ENCODE measurements around the gene THG1L. TPM values are rescaled to one million over a fixed set of nuclear protein-coding genes. Genes with fewer than 3 reads are reported as not detected.

The THG1L gene
- total and polyA plus RNA-seq, 2 donors (not counting 1 experiment from before 2014, with no cell fraction given): 5.1 to 14.6 TPM

DNA sequence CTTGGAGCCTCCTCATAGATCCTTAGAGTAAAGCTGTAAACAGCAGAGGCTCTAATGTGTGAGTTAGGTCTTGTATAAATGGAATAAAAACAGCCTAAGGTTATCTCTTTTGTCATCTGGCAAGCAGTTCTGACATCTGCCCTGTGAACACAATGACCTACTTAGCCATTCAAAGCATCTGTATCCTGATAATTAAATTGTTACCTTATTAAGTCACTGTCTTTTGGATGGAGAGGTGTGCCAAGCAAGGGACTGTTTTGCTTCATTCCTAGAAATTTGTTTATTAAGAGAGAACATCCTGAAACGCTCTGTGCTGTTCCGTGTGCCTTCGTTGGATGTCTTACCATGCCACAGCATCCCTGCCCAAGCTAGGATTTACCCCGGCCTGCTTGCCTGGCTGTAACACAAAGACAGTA lies 13.8 kb downstream of the THG1L start:
- 94% methylated on average over 4 of the region's 4 CpGs for WGBS (ENCODE audit: insufficient coverage)
- peaks cover 8% of the 10 kb centered on the region for H3K79me2 ChIP-seq (ENCODE audit: control insufficient read depth, insufficient read depth, low read length)
- no peak for TF ChIP-seq EZH2 (IDR thresholded peaks at IDR 0.05; ENCODE audit: borderline replicate concordance, insufficient read depth, low read depth, low read length, poor library complexity, severe bottlenecking)
- TF ChIP-seq, protein P1, sequence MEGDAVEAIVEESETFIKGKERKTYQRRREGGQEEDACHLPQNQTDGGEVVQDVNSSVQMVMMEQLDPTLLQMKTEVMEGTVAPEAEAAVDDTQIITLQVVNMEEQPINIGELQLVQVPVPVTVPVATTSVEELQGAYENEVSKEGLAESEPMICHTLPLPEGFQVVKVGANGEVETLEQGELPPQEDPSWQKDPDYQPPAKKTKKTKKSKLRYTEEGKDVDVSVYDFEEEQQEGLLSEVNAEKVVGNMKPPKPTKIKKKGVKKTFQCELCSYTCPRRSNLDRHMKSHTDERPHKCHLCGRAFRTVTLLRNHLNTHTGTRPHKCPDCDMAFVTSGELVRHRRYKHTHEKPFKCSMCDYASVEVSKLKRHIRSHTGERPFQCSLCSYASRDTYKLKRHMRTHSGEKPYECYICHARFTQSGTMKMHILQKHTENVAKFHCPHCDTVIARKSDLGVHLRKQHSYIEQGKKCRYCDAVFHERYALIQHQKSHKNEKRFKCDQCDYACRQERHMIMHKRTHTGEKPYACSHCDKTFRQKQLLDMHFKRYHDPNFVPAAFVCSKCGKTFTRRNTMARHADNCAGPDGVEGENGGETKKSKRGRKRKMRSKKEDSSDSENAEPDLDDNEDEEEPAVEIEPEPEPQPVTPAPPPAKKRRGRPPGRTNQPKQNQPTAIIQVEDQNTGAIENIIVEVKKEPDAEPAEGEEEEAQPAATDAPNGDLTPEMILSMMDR (IDR thresholded peaks at IDR 0.05): no peak
- peak overlapping the region; percentile 89 for H3K4me2 ChIP-seq (replicated peaks; ENCODE audit: low read depth, low read length, poor library complexity, severe bottlenecking)
- Mint-ChIP-seq H3K9me3 (ENCODE audit: insufficient read depth) (no peaks in the 10 kb centered on the region), H3K27me3 (no peaks in the 10 kb centered on the region), H3K4me1 (peaks cover 24% of the 10 kb centered on the region), H3K27ac (no peak overlapping the region), H3K4me3 (peak overlapping the region; percentile 88)
- peaks cover 12 to 13% of the 10 kb centered on the region in 2 donors for H3K4me1 ChIP-seq (ENCODE audit: control insufficient read depth in 2 of 2, insufficient read depth in 2 of 2, low read length in 2 of 2)
- H3K4me3 ChIP-seq (ENCODE audit: control extremely low read depth in 1 of 5, extremely low read depth in 1 of 5, insufficient read depth in 1 of 5, low read depth in 2 of 5, low read length in 4 of 5): no peak overlapping the region
- no peak overlapping the region for H3K27ac ChIP-seq (ENCODE audit: low read length in 2 of 2)
- ATAC-seq (ENCODE audit: low read depth) (no peak), DNase-seq (no peak)
- H3K9ac ChIP-seq (ENCODE audit: low read length): peak overlapping the region; percentile 74
- ChIA-PET CTCF (interaction anchor here (1.2 to 9.0 kb wide), 9 partner anchors 15 to 596 kb away, joined by 3 to 100 read pairs (median 4); partner anchors contain the start of genes C5orf52 and THG1L), POLR2A (interaction anchor here (0.5 to 0.8 kb wide), 2 partner anchors 14 to 24 kb away, joined by 5 to 6 read pairs; no protein-coding TSS in a partner anchor)
- no peaks in the 10 kb centered on the region for H4K20me1 ChIP-seq (ENCODE audit: control insufficient read depth, insufficient read depth, low read length, poor library complexity, severe bottlenecking)
- H3K36me3 ChIP-seq (replicated peaks in 1 of 2; ENCODE audit: control extremely low read depth in 1 of 2, control insufficient read depth in 1 of 2, extremely low read depth in 1 of 2, insufficient read depth in 2 of 2, low read length in 1 of 2): no peaks in the 10 kb centered on the region
- H3K9me3 ChIP-seq (ENCODE audit: control extremely low read depth in 1 of 3, control insufficient read depth in 2 of 3, insufficient read depth in 1 of 3, low read length in 2 of 3): no peaks in the 10 kb centered on the region
- peak overlapping the region; percentile 87 for H2AFZ ChIP-seq (ENCODE audit: insufficient read depth, low read depth, low read length, poor library complexity, severe bottlenecking)
- intact Hi-C loops (cut with micrococcal nuclease): no loop called here
- no peaks in the 10 kb centered on the region for H3K27me3 ChIP-seq (replicated peaks in 1 of 4; ENCODE audit: control extremely low read depth in 1 of 4, control insufficient read depth in 3 of 4, insufficient read depth in 4 of 4, low read length in 3 of 4)

GRCh38 chr5:157747173-157747740 lies 16.0 kb downstream of the THG1L start:
- intact Hi-C loops (cut with micrococcal nuclease): no loop called here
- Mint-ChIP-seq H3K9me3 (ENCODE audit: insufficient read depth) (no peaks in the 10 kb centered on the region), H3K4me3 (no peak overlapping the region), H3K27me3 (no peaks in the 10 kb centered on the region), H3K4me1 (peaks cover 21% of the 10 kb centered on the region), H3K27ac (no peak overlapping the region)
- Histone ChIP-seq H3K27ac (ENCODE audit: low read length in 2 of 2) (no peak overlapping the region), H3K36me3 (replicated peaks in 1 of 2; ENCODE audit: control extremely low read depth in 1 of 2, control insufficient read depth in 1 of 2, extremely low read depth in 1 of 2, insufficient read depth in 2 of 2, low read length in 1 of 2) (peaks cover 0 to 7% of the 10 kb centered on the region in 2 experiments), H3K4me1 (ENCODE audit: control insufficient read depth in 2 of 2, insufficient read depth in 2 of 2, low read length in 2 of 2) (peaks cover 12 to 13% of the 10 kb centered on the region in 2 donors), H2AFZ (ENCODE audit: insufficient read depth, low read depth, low read length, poor library complexity, severe bottlenecking) (no peak overlapping the region), H3K27me3 (replicated peaks in 1 of 4; ENCODE audit: control extremely low read depth in 1 of 4, control insufficient read depth in 3 of 4, insufficient read depth in 4 of 4, low read length in 3 of 4) (no peaks in the 10 kb centered on the region), H3K4me3 (ENCODE audit: control extremely low read depth in 1 of 5, extremely low read depth in 1 of 5, insufficient read depth in 1 of 5, low read depth in 2 of 5, low read length in 4 of 5) (no peak overlapping the region), H4K20me1 (ENCODE audit: control insufficient read depth, insufficient read depth, low read length, poor library complexity, severe bottlenecking) (no peaks in the 10 kb centered on the region), H3K4me2 (replicated peaks; ENCODE audit: low read depth, low read length, poor library complexity, severe bottlenecking) (no peak overlapping the region), H3K9me3 (ENCODE audit: control extremely low read depth in 1 of 3, control insufficient read depth in 2 of 3, insufficient read depth in 1 of 3, low read length in 2 of 3) (no peaks in the 10 kb centered on the region), H3K79me2 (ENCODE audit: control insufficient read depth, insufficient read depth, low read length) (peaks cover 8% of the 10 kb centered on the region), H3K9ac (ENCODE audit: low read length) (no peak overlapping the region)
- DNase-seq (no peak), ATAC-seq (ENCODE audit: low read depth) (no peak)
- no peak for TF ChIP-seq EZH2 (IDR thresholded peaks at IDR 0.05; ENCODE audit: borderline replicate concordance, insufficient read depth, low read depth, low read length, poor library complexity, severe bottlenecking)
- TF ChIP-seq, protein P1 (IDR thresholded peaks at IDR 0.05): no peak
- ChIA-PET POLR2A (interaction anchor here (0.6 kb wide), 1 partner anchor 29 kb away, joined by 3 read pairs; no protein-coding TSS in a partner anchor), CTCF (interaction anchor here (9.0 kb wide), 1 partner anchor 79 kb away, joined by 100 read pairs; the partner anchor contains the start of gene C5orf52)
- 97% methylated on average over 3 of the region's 6 CpGs for WGBS (ENCODE audit: insufficient coverage)

Data from B cell (primary cell).